ENCODE measurements around the gene JCHAIN. TPM values are rescaled to one million over a fixed set of nuclear protein-coding genes. Genes with fewer than 3 reads are reported as not detected.

Gene JCHAIN
- total RNA-seq, 1 experiment from 2014 or later: not detected

GRCh38 chr4:70619288-70619687 is 47.0 kb downstream of the JCHAIN start:
- in situ Hi-C loops (cut with HindIII; ENCODE audit: low pct_unique_long_range_greater_than_20kb, low sequenced_read_pairs): no loop called here
- no peak for DNase-seq (ENCODE audit: low read depth, low spot score)

GRCh38 chr4:70614184-70614555 is 52.1 kb downstream of the JCHAIN start:
- in situ Hi-C loops (cut with HindIII; ENCODE audit: low pct_unique_long_range_greater_than_20kb, low sequenced_read_pairs): no loop called here
- no peak for DNase-seq (ENCODE audit: low read depth, low spot score)

- in situ Hi-C loops (cut with HindIII; ENCODE audit: low pct_unique_long_range_greater_than_20kb, low sequenced_read_pairs): no loop called here
Observed at GRCh38 chr4:70613306-70614183, 52.8 kb downstream of the JCHAIN start.

GRCh38 chr4:70608324-70608723 is 58.0 kb downstream of the JCHAIN start:
- no peak for DNase-seq (ENCODE audit: low read depth, low spot score)
- in situ Hi-C loops (cut with HindIII; ENCODE audit: low pct_unique_long_range_greater_than_20kb, low sequenced_read_pairs): no loop called here

More at GRCh38 chr4:70613306-70614183, 52.8 kb downstream of the JCHAIN start:
- peak; percentile 54 for DNase-seq (ENCODE audit: low read depth, low spot score)

- in situ Hi-C loops (cut with HindIII; ENCODE audit: low pct_unique_long_range_greater_than_20kb, low sequenced_read_pairs): no loop called here
Observed at GRCh38 chr4:70607334-70607853, 58.9 kb downstream of the JCHAIN start.

GRCh38 chr4:70606459-70606858 is 59.8 kb downstream of the JCHAIN start:
- no peak for DNase-seq (ENCODE audit: low read depth, low spot score)
- in situ Hi-C loops (cut with HindIII; ENCODE audit: low pct_unique_long_range_greater_than_20kb, low sequenced_read_pairs): no loop called here

More at GRCh38 chr4:70607334-70607853, 58.9 kb downstream of the JCHAIN start:
- DNase-seq (ENCODE audit: low read depth, low spot score): no peak

Small RNAs within 50 kb of the gene (small RNA-seq; reads per million reads assigned to genes)
- gene RNU6-520P (0 reads per million in 2 experiments), gene RNU6-784P (0 reads per million in 2 experiments)

Other genes with a start within 250 kb of the JCHAIN start
- gene MUC7, start 194.3 kb downstream of the JCHAIN start, total RNA-seq (2014; rRNA removed; shearing (Covaris generic)): 0.69 TPM in 2 replicates
- gene AMTN, start 147.9 kb downstream of the JCHAIN start, total RNA-seq (2014; rRNA removed; shearing (Covaris generic)): not detected in 2 replicates
- 0.13 TPM in 1 of 2 replicates, not detected in the other for gene AMBN, start 74.3 kb downstream of the JCHAIN start, total RNA-seq (2014; rRNA removed; shearing (Covaris generic))
- gene ENAM, start 37.8 kb downstream of the JCHAIN start, total RNA-seq (2014; rRNA removed; shearing (Covaris generic)): 0.08 TPM in 1 of 2 replicates, not detected in the other
- 20.8 and 22.7 TPM in 2 replicates for gene UTP3, start 22.0 kb upstream of the JCHAIN start, total RNA-seq (2014; rRNA removed; shearing (Covaris generic))
- 25.7 and 28.3 TPM in 2 replicates for gene RUFY3, start 55.5 kb upstream of the JCHAIN start, total RNA-seq (2014; rRNA removed; shearing (Covaris generic))
- gene GRSF1, start 173.4 kb upstream of the JCHAIN start, total RNA-seq (2014; rRNA removed; shearing (Covaris generic)): 194 and 215 TPM in 2 replicates
- gene MOB1B, start 235.9 kb upstream of the JCHAIN start, total RNA-seq (2014; rRNA removed; shearing (Covaris generic)): 23.3 and 27.1 TPM in 2 replicates

All from SK-MEL-5 (cell line).